GM18909 (cell line): ENCODE results near the gene RELL1.

Experiments
- ATAC-seq: cut with Tn5 transposase; IDR thresholded peaks from one replicate; pipeline ENCODE4 v1.9.1; 2021; ENCODE audit warnings: mild to moderate bottlenecking; ENCODE audit not compliant: unreplicated experiment, poor library complexity

The RELL1 gene, protein sequence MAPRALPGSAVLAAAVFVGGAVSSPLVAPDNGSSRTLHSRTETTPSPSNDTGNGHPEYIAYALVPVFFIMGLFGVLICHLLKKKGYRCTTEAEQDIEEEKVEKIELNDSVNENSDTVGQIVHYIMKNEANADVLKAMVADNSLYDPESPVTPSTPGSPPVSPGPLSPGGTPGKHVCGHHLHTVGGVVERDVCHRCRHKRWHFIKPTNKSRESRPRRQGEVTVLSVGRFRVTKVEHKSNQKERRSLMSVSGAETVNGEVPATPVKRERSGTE

DNA sequence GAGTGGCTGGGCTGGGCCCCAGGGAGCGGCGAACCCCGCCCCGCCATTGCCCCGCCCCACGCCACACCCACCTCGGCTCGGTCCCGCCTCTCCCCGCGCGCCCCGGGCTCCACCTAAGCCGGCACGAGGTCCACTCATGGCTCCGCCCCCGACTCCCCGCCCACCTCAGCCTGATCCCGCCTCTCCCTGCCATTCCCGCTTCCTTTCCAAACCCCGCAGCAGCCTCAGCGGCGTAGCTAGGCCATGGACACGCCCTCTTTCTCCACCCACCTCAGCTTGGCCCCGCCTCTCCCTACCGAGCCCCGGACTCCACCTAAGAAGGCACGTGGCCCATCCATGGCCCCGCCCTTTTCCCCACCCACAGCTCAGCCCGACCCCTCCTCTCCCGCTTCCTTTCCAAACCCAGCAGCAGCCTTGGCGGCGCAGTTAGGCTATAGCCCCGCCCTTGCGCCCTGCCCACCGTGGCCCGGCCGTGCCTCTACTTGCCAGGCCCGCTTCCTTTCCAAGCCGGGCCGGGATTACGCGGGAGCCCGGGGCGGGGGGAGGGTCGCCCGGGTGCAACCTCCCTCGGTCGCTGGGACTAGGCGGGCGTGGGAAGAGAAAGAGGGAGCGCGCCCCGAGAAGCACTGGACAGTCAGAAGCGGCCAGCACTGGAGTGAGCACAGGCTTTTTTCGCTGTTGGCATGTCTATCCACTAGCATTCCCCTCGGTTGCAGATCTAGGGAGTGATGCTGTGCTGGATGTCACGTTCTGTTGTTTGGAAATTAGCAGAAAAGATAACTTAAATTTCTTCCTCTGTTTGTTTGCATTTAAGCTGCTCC, at the start of gene RELL1:
RELL1 (minus strand) TSS at position 4 of the 821 bp plus-strand sequence. CDS start 89 bp downstream, outside the sequence.
- ATAC-seq: peak; percentile 85

DNA sequence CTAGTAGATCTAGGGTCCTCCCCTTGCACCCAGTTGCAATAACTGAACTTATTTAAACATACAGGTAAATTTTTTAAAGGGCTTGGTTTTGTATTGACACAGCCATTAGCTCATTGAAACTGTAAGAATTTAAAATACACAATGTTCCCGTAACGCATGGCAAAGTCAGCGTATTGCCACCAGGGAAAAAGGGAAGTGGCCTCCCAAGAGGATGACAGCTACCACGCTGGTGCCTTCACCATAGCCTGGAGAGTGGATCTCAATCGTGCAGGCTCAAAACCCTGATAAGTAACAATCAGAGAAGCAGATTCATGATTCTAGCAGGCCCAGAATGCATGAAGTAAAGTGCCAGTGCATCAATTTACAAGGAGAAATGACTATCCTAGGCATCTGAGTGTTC, 49.4 kb upstream of the RELL1 start:
- no peak for ATAC-seq

DNA sequence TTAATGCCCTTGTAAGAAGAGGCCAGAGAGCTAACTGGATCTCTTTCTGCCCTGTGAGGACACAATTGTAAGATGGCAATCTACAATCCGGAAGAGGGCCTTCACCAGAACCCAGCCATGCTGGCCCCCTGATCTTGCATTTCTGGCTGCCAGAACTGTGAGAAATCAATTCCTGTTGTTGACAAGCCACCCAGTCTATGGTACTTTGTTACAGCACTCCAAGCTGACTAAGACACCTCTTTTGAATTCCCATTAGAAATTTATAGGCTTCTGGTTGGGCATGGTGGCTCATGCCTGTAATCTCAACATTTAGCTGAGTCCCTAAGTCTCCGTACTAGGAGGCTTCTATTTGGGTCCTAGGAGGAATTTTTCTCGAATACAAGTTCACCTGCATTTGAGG, 48.8 kb upstream of the RELL1 start:
- no peak for ATAC-seq

DNA sequence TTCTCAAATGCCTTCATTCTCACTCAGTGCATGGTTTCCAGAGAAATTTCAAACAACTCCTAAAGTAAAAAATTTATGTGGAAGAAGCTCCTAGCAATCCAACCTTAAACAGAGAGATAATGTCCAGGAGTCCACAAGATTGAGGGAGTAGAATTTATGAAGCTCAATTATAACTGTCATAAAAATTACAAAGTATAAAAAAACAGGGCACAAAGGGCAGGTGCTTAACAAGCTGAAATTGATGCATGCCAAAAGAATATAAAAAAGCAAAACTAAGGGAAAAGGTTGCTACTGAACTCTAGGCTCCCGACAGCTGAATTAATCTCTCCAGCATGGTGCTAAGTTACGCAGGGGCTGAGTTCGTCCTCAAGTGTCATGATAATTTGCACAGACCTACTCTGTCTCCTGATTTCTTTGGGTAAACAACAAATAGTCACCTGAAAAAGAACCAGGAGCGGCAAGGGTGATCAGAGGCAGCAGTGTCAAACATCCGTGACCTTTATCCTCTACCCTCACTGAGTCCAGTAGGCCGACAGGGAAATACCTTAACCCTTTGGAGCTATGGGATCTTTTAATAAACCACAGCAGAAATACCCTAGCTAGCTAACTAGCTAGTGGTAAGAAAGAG, 47.2 kb upstream of the RELL1 start:
- ATAC-seq: no peak

DNA sequence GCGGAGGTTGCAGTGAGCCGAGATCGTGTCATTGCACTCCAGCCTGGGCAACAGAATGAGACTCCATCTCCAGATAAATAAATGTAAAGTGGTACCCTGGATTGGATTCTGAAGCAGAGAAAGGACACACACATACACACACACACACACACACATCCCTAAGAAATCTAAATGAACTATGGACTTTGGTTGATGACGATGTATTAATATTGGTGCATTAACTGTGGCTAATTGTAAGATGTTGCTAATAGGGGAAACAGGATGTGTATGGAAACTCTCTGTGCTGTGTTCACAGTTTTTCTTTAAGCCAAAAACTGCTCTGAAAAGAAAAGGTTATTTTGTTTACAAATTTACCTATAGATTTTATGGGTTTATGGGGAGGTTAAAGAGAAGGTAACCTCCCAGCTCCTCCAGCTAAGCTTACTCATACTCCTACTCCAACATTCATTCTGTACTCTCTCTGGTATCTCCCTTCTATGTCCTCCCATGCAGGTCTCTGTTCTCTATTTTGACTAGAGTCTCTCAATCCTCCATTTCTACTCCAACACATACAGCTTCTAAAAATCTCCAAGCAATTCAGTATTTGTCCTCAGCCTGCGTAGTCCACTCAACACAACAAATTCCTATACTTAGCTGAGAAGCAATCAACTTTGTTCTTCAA, 46.5 kb upstream of the RELL1 start:
- no peak for ATAC-seq

DNA sequence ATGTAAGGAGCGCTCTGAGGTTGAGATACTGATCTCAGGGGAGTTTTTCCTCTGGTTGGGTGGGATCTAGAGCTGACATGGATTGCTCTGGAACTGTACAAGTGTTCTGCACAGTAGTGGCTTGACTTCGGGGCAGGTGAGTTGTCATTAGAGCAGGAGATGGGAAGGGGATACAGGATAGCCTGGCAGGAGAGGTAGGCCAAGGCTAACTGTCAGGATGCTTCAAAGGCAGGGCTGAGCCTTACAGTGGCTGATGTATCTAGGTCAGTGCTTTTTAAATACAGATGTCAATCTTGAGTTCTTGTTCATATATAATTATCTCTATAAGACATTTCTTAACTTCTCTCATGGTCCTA, 43.5 kb upstream of the RELL1 start:
- no peak for ATAC-seq

DNA sequence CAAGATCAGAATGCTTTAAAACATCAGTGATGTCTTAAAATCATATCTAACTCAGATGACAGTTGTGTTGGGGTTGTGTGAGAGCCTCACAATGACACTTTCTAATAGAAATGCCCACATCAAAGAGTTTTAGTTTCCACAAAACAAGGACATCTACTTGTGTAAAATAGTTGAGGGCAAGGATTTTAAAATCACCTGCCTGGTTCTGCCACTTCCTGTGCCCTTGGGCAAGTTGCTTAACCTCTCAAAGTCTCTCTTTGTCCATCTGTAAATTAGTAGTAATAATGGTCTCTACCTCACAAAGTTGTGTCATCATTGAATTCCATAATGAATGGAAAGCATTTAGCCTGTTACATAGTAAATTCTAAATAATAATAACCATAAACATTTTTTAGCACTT, 41.9 kb upstream of the RELL1 start:
- no peak for ATAC-seq

DNA sequence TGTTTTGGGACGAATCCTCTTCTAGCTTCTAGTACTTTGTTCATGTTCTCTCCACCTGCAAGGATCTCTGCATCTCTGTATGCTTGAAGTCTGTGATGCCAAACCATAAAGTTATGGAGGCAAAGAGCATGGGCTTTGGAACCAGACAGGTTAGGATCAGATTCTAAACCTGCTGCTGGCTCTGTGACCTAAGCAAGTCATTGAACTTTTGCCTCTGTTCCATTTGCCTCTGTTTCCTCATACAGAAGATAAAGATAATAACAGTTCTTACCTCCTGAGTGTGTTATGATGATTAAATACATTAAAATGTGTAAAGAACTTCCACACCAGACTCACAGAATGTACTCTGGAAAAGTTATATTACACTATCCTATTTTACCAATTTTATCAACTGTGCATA, 41.5 kb upstream of the RELL1 start:
- no peak for ATAC-seq

DNA sequence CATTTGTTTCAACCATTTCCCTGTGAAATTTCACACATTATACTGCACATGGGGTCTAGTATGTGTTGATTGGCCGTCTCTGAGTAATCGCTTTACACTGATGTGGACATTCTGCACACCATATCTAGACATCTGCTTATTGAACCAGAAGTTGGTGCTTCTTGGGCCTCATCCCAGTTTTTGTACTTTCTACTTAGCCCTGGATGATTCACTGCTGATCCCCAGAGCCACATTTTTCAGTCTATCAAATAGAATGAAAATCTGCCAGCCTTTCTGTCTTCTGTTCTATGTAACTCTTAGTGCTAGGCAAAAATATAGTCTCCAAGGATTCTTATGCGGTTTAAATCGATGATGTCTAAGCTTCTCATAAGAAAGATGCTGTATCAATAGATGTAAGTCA, 40.5 kb upstream of the RELL1 start:
- no peak for ATAC-seq

DNA sequence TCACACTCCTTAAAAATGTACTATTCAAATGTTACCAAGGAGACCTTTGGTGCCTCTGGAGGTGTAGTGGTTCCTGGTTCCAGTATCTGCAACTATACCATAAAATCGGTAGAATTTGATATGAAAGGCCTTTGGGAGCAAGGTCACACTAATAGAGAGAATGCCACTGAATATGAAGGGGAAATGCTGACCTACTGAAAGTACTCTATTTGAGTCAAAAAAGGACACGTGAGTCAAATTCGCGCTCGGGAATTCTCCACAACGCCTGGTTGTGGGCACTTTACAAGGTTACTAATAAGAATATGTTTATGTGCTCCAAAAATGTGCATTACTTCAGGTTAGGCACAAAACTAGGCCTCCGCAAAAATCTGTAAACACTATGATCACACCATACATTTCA, 39.5 kb upstream of the RELL1 start:
- ATAC-seq: no peak

DNA sequence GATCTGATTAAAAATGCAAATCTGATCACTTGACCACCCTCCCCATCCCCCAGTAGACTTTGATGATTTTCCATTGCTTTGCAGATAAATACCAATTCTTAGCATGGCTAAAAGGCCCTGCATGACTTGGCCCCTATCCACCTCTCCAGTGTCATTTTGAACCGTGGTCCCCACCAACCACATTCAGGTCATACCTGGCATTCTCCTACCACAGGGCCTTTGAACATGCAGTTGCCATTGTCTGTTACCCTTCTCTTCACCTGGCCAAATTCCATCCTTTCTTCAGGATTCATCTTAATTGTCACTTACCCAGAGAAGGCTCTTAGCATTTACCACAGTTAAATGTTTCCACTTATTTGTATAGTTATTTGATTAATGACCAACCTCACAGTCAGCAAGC, 36.9 kb upstream of the RELL1 start:
- no peak for ATAC-seq

DNA sequence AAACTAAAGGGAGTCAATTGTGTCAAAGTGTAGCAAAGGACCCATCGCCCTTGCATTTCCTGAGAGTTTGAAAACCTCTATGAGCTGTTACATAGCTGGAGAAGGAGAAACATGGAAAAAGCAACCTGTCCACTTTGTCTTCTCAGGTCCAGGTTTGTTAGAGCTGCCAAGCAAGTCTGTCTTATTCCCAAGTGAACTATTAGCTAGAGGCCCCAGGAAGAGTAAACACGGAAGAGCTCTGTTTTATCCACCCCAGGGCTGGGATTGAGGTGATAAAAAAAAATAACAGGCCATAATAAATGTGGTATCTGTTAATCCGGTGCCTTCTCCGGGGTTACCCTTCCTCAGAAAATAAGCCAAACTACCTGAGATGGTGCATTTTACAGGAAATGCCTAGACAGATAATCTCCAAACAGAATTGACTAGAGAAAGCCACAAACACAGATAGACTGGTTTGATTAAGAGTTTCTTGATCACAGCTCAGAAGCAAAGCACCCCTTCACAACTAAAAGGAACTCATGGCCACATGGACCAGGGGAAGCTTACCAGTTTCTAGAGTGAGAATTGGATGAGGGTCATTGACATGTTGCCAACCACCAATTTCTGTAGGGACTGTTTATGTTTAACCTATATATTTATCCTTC, 35.9 kb upstream of the RELL1 start:
- no peak for ATAC-seq

DNA sequence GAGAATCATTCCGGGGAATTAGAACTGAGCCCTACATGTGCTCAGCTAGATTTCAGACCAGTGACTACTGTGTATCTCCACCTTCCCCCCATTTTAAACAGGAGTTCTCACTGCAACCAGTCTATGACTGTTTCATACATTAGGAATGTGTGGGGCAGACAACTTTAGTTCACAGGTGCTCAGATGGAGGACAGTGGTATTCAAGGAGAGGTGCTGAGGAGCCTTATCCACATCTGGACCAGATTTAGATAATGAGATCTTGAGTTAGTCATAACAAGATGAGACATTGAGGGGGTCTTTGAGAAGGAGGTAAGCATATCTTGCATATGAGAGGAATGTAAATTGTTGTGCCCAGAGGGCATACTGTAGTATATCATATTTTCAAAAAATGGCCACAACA, 32.8 kb upstream of the RELL1 start:
- no peak for ATAC-seq

DNA sequence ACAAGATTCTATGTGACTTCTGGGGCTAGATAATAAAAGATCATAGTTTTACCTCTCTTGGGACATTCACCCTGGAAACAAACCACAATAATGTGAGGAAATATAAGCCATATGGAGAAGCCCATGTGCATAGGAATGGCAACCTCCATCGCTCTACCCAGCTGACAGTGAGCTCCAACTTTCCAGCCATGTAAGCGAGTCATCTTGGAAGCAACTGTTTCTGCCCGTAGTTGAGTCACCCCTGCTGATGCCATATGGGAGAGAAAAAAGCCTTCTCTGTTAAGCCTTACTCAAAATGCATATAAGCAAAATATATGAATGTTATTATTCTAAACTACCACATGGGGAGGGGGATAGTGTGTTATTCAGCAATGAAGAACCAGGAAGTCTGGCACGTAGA, 31.4 kb upstream of the RELL1 start:
- ATAC-seq: no peak

DNA sequence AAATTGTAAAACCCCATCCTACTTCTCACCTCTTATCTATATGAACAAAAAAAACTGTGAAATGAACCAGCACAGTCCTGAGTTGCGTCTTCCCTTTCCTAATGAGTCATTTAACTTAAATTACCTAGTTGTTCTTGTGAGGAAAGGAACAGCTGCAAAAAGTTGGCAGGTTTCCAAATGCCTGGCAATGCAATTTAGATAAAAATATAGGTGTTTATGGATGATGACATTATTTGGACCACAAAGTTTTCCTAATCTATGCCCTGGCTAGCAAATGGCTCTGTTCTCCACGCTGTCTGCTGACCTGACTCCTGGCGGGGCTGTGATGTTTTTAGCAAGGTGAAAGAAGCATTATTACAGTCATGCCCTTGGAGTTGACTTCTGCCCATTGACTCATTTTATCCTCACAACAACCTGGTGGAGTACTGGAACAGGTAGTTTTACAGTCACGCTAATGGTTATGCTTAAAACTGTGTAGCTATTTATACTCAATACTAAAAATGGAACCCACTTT, 29.8 kb upstream of the RELL1 start:
- ATAC-seq: peak; percentile 83

DNA sequence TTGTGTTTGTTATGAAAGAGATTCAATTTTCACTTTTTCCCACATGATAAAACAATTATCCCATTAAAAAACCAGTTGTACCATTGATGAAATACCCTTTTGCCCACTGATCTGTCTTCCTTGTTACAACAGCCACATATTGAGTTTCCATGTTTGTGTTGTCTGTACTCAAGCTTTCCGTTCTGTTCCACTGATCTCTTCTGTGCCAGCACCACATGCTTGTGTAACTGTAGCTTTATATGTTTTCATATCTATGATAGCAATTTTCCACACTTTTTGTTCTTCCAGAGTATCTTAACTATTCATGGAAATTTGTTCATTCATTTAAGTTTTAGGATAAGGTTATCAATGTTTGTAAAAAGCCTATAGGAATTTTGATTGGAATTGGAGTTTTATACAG, 24.3 kb upstream of the RELL1 start:
- ATAC-seq: no peak

DNA sequence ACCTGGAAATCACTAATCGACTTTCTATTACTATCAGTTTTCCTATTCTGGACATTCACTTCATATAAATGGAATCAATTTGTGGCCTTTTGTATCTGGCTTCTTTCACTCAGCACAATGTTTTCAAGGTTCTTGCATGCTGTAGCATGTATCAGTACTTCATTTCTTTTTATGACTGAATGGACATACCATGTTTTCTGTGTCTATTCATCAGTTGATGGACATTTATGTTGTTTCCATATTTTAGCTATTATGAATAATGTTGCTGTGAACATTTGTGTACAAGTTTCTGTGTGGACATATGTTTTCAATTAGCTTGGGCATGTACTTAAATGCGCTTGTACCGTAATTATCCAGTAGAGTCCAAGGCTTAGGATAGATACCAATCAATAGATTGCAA, 19.9 kb upstream of the RELL1 start:
- no peak for ATAC-seq

DNA sequence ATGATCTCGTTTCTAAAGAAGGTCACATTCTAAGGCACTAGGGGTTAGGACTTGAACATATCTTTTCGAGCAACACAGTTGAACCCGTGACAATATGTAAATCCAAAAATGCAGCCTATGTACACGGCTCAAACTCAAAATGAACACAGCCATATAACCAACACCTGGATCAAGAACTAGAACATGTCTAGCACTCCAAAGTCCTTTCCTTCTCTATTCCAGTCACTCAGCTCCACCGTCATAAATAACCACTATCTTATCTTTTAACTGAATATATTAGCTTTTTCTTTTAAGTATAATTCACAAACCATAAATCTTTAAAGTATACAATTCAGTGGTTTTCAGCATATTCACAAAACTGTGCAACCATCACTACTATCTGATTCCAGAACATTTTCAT, 19.4 kb upstream of the RELL1 start:
- no peak for ATAC-seq

DNA sequence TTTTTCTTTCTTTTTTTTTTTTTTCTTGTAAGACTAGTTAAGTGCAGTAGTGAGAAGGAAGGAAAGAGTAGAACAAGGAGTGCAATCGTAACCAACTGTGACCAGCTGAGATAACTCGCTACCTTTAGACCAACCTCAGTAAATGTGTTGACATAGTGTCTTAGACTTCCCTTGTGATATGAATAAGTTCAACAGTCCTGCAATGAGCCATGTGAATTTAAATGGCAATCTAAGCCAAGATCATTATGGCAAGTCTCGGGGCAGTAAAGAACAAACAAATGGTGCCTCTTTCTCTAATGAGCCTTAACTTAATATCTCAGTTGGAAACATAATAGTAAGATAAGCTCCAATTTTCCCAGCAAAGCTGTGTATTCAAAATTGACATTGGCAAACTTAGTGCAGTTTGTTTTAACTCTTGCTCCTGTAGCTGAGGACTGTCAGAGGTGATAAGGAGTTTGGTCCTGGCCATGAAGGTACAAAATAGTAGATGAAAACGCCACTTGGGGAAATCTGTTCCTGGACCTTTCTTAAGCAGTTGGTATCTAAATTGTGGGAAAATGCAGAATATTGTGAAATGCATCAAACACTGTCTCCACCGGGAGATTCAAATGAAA, 13.8 kb upstream of the RELL1 start:
- ATAC-seq: no peak

DNA sequence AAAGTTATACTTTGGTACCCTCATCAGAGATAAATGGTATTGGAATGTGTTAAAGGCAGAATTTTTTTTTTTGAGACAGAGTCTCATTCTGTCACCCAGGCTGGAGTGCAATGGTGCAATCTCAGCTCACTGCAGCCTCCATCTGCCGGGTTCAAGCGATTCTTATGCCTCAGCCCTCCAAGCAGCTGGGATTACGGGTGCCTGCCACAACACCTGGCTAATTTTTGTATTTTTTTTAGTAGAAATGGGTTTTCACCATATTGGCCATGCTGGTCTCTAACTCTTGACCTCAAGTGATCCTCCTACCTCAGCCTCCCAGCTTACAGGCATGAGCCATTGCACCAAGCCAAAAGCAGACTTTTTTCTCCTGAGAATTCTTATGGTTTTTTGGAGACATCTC, 11.4 kb upstream of the RELL1 start:
- ATAC-seq: no peak
